Measurements from ENCODE around the gene ICOS.

- TF ChIP-seq POLR2A (IDR thresholded peaks at IDR 0.05; ENCODE audit: low read length): no peak
- TF ChIP-seq GATA1 (IDR thresholded peaks at IDR 0.05; ENCODE audit: low read depth, low read length): no peak
Observed at GRCh38 chr2:203994735-203995134, 58.2 kb downstream of the ICOS start.
